ENCODE data around the gene C13orf42. TPM values are rescaled to one million over a fixed set of nuclear protein-coding genes. Genes with fewer than 3 reads are reported as not detected.

Gene C13orf42
- total RNA-seq, 1 experiment from 2014 or later: 8.2 TPM

DNA sequence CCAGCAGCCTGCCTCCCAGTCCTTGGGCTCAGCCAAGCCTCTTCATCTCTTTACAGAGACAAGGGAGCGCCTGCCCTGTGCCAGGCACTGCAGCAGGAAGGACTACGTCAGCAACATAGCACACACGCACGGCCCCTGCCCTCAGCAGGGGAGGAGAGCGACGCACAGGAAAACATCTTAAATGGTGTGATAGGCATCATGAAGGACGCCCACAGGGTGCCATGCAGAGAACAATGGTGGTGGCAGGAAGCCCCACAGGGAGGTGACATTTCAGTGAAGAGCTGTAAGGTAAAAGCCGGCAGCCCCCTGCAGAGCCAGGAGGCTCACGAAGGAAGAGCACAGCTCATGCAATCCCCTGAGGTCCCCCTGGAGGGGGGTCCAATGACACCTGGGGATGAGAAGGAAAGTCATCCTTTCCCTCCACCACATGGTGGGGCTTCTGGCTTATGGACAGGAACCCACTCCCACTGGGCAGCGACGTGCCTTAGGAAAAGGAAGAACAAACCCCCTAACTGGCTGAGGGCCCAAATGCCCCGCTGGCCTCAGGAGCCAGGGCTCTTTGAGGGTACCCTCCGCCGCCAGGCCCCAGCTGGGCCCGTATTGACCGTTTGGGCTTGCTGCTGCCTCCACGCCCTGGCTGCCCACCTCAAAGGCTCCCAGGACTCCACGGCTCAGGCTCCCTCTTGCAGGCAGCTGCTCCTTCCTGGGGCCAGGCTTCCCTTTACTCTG is 37.3 kb upstream of the C13orf42 start (continued):
- TF ChIP-seq ELF4 (CRISPR knock-in tag; IDR thresholded peaks at IDR 0.05; ENCODE audit: low read depth) (no peak), SMAD3 (CRISPR knock-in tag; IDR thresholded peaks at IDR 0.05; ENCODE audit: borderline replicate concordance) (no peak), ZNF416 (CRISPR knock-in tag; IDR thresholded peaks at IDR 0.05) (no peak), NFYB (CRISPR knock-in tag; conservative IDR thresholded peaks at IDR 0.05; ENCODE audit: low read depth) (no peak), ZNF317 (CRISPR knock-in tag; IDR thresholded peaks at IDR 0.05; ENCODE audit: borderline replicate concordance, low read depth) (no peak), ZNF396 (CRISPR knock-in tag; IDR thresholded peaks at IDR 0.05; ENCODE audit: borderline replicate concordance) (no peak), ZNF263 (CRISPR knock-in tag; IDR thresholded peaks at IDR 0.05; ENCODE audit: low read depth) (no peak), CBFB (CRISPR knock-in tag; IDR thresholded peaks at IDR 0.05; ENCODE audit: low read depth) (peak; percentile 57; the same call in 1 of the 2 replicates), SOX15 (CRISPR knock-in tag; IDR thresholded peaks at IDR 0.05) (no peak), NR3C1 (CRISPR knock-in tag; conservative IDR thresholded peaks at IDR 0.05; ENCODE audit: low read depth) (0 out of 2 replicates have a peak, but pooled peaks have one; percentile 53), FOXJ3 (CRISPR knock-in tag; IDR thresholded peaks at IDR 0.05; ENCODE audit: borderline replicate concordance) (no peak)
- TF ChIP-seq, protein P1, sequence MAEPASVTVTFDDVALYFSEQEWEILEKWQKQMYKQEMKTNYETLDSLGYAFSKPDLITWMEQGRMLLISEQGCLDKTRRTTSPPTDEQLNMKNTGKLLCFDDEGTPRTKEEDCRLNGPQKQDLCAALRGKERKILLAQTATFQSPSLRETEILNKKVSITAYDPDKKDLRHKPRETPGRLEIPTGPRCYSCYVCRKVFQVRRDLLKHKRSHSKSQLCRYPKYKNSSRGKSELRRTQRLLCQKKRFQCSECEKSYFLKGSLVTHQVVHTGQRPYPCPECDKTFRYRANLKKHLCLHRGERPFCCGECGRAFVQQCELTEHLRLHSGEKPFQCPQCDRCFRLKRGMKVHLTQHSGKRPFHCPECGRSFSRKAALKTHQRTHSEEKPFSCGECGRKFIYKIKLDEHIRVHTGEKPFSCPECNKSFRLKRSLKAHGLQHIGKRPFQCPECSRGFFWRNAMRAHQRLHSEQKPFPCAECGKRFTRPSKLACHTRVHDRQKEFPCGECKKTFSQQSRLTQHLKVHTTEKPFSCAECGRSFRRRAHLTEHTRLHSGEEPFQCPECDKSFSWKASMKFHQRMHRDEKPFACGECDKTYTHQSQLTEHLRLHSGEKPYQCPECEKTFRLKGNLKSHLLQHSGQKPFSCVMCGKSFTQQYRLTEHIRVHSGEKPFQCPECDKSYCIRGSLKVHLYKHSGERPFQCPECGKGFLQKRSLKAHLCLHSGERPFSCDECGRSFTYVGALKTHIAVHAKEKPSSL (CRISPR knock-in tag; conservative IDR thresholded peaks at IDR 0.05): no peak
- TF ChIP-seq, protein P2, sequence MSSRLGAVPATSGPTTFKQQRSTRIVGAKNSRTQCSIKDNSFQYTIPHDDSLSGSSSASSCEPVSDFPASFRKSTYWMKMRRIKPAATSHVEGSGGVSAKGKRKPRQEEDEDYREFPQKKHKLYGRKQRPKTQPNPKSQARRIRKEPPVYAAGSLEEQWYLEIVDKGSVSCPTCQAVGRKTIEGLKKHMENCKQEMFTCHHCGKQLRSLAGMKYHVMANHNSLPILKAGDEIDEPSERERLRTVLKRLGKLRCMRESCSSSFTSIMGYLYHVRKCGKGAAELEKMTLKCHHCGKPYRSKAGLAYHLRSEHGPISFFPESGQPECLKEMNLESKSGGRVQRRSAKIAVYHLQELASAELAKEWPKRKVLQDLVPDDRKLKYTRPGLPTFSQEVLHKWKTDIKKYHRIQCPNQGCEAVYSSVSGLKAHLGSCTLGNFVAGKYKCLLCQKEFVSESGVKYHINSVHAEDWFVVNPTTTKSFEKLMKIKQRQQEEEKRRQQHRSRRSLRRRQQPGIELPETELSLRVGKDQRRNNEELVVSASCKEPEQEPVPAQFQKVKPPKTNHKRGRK (CRISPR knock-in tag; IDR thresholded peaks at IDR 0.05; ENCODE audit: borderline replicate concordance): no peak
- TF ChIP-seq, protein P3, sequence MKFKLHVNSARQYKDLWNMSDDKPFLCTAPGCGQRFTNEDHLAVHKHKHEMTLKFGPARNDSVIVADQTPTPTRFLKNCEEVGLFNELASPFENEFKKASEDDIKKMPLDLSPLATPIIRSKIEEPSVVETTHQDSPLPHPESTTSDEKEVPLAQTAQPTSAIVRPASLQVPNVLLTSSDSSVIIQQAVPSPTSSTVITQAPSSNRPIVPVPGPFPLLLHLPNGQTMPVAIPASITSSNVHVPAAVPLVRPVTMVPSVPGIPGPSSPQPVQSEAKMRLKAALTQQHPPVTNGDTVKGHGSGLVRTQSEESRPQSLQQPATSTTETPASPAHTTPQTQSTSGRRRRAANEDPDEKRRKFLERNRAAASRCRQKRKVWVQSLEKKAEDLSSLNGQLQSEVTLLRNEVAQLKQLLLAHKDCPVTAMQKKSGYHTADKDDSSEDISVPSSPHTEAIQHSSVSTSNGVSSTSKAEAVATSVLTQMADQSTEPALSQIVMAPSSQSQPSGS (CRISPR knock-in tag; IDR thresholded peaks at IDR 0.05; ENCODE audit: borderline replicate concordance, low read depth): no peak
- TF ChIP-seq, protein P4, sequence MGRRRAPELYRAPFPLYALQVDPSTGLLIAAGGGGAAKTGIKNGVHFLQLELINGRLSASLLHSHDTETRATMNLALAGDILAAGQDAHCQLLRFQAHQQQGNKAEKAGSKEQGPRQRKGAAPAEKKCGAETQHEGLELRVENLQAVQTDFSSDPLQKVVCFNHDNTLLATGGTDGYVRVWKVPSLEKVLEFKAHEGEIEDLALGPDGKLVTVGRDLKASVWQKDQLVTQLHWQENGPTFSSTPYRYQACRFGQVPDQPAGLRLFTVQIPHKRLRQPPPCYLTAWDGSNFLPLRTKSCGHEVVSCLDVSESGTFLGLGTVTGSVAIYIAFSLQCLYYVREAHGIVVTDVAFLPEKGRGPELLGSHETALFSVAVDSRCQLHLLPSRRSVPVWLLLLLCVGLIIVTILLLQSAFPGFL (CRISPR knock-in tag; IDR thresholded peaks at IDR 0.05; ENCODE audit: borderline replicate concordance): no peak

DNA sequence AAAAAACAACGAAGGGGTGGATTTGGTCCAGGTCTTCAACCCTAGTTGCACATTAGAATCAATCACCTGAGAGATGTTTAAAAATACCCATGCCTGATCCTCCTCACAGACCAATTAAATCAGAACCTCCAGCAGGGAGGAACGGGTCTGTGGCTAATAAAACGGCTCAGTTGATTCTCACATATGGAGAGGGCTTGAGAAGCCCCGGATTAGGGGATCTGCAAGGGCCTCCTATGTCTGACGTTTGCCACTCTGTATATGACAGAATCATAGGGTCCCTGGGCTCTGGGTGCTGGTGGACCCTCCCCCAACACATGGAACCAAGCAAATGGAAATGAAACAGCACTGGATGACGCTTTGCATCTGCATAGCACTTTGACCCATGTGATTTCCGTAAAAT is 36.7 kb upstream of the C13orf42 start:
- no peaks in the 10 kb centered on the region; the same call in 1 of the 2 replicates for H3K27me3 Mint-ChIP-seq (ENCODE audit: low read depth)

More for the DNA sequence above, 36.7 kb upstream of the C13orf42 start:
- H3K9me3 Mint-ChIP-seq: peaks cover 38% of the 10 kb centered on the region
- TF ChIP-seq, protein P5, sequence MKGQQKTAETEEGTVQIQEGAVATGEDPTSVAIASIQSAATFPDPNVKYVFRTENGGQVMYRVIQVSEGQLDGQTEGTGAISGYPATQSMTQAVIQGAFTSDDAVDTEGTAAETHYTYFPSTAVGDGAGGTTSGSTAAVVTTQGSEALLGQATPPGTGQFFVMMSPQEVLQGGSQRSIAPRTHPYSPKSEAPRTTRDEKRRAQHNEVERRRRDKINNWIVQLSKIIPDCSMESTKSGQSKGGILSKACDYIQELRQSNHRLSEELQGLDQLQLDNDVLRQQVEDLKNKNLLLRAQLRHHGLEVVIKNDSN (CRISPR knock-in tag; IDR thresholded peaks at IDR 0.05): 0 out of 2 replicates have a peak, but pooled peaks have one; percentile 14
- TF ChIP-seq, protein P6, sequence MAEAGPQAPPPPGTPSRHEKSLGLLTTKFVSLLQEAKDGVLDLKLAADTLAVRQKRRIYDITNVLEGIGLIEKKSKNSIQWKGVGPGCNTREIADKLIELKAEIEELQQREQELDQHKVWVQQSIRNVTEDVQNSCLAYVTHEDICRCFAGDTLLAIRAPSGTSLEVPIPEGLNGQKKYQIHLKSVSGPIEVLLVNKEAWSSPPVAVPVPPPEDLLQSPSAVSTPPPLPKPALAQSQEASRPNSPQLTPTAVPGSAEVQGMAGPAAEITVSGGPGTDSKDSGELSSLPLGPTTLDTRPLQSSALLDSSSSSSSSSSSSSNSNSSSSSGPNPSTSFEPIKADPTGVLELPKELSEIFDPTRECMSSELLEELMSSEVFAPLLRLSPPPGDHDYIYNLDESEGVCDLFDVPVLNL (CRISPR knock-in tag; IDR thresholded peaks at IDR 0.05; ENCODE audit: borderline replicate concordance, low read depth): no peak
- 0 out of 2 replicates have a peak overlapping the region, but pooled peaks have one; percentile 11 for H3K4me3 Mint-ChIP-seq
- POLR2A ChIA-PET: interaction anchor here (0.9 to 1.7 kb wide), 2 partner anchors 22 kb away, joined by 3 to 7 read pairs; no protein-coding TSS in a partner anchor
- peak overlapping the region; percentile 79 for H3K27ac Mint-ChIP-seq
- ATAC-seq: peak; percentile 5
- H3K4me1 Mint-ChIP-seq: peaks cover 60% of the 10 kb centered on the region
- peaks cover 39% of the 10 kb centered on the region for H3K36me3 Mint-ChIP-seq
- DNase-seq (ENCODE audit: low spot score): no peak
- CTCF ChIA-PET: interaction anchor here (1.2 to 7.2 kb wide), 12 partner anchors 15 to 650 kb away, joined by 3 to 120 read pairs (median 5); no protein-coding TSS in a partner anchor

Data from WTC11 (cell line).